Measurements from ENCODE around the gene DGKA.

DNA sequence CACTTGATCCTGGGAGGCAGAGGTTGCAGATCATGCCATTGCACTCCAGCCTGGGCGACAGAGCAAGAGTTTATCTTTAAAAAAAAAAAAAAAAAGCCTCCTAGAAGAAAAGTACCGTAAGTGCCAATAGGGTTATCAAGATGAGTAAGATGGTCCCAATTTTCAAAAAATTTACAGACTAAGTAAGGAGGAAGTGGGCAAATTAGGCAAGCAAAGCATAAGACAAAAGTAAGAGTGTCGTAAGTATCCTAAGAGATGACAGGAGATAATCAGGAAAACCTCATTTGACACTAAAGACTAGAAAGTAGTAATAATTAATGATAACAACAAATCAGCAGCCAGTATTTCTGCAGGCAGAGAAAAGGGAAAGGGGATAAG lies 15.5 kb upstream of the DGKA start:
- TF ChIP-seq, protein P1, sequence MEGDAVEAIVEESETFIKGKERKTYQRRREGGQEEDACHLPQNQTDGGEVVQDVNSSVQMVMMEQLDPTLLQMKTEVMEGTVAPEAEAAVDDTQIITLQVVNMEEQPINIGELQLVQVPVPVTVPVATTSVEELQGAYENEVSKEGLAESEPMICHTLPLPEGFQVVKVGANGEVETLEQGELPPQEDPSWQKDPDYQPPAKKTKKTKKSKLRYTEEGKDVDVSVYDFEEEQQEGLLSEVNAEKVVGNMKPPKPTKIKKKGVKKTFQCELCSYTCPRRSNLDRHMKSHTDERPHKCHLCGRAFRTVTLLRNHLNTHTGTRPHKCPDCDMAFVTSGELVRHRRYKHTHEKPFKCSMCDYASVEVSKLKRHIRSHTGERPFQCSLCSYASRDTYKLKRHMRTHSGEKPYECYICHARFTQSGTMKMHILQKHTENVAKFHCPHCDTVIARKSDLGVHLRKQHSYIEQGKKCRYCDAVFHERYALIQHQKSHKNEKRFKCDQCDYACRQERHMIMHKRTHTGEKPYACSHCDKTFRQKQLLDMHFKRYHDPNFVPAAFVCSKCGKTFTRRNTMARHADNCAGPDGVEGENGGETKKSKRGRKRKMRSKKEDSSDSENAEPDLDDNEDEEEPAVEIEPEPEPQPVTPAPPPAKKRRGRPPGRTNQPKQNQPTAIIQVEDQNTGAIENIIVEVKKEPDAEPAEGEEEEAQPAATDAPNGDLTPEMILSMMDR (IDR thresholded peaks at IDR 0.05): no peak
- TF ChIP-seq EP300 (IDR thresholded peaks at IDR 0.05): no peak
- TF ChIP-seq POLR2A (IDR thresholded peaks at IDR 0.05): no peak
- no peak for TF ChIP-seq POLR2AphosphoS5 (IDR thresholded peaks at IDR 0.05)

All from suprapubic skin (tissue), 4 donors.